ENCODE measurements around the gene THNSL1.

Gene THNSL1

DNA sequence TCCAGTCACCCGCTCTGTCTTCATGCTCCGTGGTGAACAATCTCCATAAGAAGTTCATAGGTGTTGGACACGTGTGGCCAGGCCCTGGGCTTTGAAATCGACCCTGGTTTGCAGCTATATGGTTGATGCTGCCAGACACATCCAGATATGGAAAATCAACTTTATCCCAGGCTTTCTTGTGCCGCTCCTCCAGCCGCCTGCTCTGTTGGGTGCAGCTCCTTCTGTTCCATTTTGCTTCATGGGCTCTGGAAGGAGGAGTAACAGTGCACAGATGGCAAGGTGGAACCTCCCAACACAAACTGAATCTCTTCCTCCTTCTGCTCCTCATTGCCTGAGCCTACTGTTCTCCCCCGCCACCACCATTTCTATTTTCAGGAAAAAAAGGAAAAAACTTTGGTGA, 44.7 kb downstream of the THNSL1 start:
- no peak for DNase-seq (ENCODE audit: low spot score)

DNA sequence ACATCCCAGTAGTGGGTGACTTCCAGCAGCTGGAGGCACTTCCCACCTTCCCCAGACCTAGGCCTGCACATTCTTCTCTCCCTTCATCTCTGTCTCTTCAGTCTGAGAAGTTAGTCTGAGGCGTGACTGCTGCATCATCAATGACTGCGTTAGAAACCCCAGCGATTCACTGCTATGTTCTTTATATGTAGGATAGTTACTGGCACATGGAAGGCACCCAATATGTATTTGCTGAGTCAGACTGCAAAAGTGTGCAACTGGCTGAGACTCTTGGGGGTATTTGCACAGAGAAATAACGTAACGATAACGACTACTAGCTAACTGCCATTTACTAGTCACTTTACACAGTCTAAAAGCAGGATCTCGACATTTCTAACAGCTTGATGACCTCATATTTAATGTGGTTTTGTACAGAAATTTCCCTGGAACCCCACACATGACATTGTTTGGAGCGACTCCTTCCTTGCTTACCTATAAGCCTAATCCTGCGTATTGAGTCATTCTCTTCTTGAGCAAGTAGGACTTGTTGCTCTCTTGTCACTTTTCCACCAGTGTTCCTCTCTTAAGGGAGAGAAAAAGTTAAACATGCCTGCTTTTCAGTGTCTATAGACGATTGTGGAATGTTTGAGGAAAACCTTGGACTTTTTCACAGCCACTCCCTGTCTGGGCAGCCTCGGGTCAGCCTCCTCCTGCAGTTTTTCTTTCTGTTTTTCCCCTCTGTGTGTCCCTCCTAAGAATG, 45.5 kb downstream of the THNSL1 start:
- no peak for DNase-seq (ENCODE audit: low spot score)

- no peak for DNase-seq (ENCODE audit: low spot score)
Measured at GRCh38 chr10:25063157-25063556, 46.7 kb downstream of the THNSL1 start.

DNA sequence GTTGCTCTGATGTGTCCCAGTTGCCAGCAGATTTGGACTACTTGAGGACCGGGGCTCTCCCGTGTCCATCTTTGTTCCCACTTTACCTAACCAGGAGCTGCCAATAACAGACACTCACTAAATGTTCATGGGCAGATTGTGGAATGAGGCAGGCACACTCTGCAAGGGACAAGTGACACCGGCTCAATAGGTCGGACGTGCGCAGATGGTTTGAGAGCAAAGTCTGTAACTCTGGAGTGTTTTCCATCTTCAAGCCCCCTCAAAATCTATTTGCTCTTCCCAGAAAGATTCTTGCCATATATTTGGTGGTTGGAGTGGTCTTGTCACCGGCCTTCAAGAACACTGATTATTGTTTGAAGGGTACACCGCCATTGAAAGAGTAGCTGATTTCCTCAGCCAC, 47.2 kb downstream of the THNSL1 start:
- DNase-seq (ENCODE audit: low spot score): no peak

DNA sequence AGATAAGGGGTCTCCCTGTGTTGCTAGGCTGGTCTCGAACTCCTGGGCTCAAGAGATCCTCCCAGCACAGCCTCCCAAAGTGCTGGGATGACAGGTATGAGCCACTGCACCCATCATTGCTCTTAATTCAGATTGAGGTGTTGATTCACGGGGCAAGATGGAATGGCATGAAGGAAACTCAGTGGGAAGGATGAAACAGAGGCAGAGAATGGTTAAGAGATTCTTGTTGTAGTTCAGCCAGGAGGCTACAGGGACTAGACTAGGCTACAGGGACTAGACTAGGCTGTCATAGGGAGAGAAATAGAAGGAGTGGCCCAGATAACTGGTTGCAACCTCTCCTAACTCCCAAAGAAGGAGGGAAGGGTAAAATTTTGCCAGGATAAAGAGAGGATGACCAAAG, 48.0 kb downstream of the THNSL1 start:
- DNase-seq (ENCODE audit: low spot score): no peak

GRCh38 chr10:25065761-25066476, 49.5 kb downstream of the THNSL1 start:
- no peak for DNase-seq (ENCODE audit: low spot score)

GRCh38 chr10:25068152-25069058, 52.0 kb downstream of the THNSL1 start:
- DNase-seq (ENCODE audit: low spot score): peak; percentile 25

GRCh38 chr10:25071227-25071626, 54.8 kb downstream of the THNSL1 start:
- DNase-seq (ENCODE audit: low spot score): no peak

DNA sequence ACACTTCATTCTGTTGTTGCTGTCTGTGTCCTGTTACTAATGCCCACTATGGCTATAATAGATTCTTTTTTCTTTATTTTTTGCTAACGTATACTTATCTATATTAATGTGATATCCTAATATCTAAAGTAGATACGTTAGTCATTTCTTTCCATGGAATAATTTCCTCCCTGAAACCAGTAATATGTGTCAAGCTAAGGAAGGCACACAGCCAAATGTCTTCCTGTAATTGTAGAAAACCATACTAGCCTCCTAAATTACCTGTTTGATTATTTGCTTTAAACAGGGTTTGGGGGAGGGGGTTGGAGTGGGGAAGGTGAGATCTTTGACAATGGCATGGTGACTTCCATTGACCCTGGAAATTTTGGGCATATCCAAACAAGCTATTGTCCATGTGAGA, 56.4 kb downstream of the THNSL1 start:
- DNase-seq (ENCODE audit: low spot score): no peak

DNA sequence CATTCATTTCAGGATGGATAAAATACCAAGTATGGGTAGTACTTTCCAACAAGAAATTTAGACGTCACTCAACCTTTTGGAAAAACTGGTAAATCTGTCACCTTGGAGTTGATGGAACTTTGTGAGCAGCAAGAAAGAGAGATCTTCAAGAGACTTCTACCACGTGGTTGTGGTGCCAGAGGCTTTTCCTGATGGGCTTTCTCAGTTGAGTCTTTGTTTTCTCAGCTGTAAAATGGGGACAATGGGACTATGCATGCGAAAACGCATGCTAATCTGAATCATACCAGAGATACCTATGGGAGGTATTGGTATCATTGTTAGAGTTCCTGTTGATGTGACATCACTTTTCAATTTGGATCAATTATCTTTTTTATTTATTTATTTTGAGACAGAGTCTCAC, 59.4 kb downstream of the THNSL1 start:
- DNase-seq (ENCODE audit: low spot score): no peak

Data from hepatic stellate cell (primary cell).